ENCODE results near the gene MAN2B1.

GRCh38 chr19:12687496-12688196 lies 21.1 kb upstream of the MAN2B1 start, which contains the start of gene GNG14:
- TF ChIP-seq CTCF (IDR thresholded peaks at IDR 0.05): no peak
- no peak for TF ChIP-seq POLR2AphosphoS5 (IDR thresholded peaks at IDR 0.05)
